Suppressor macrophage treated with lipopolysaccharide for 1 hour (primary cell): ENCODE results near the gene PFKFB4.

Experiments used
- DNase-seq, 3 donors: peaks; one replicate each; pipeline ENCODE4 v3.0.0-alpha.2; 2020 to 2022

PFKFB4 gene

GRCh38 chr3:48528048-48528447, 28.6 kb downstream of the PFKFB4 start:
- peak; percentile 39 to 54 (median 50) for DNase-seq

GRCh38 chr3:48524970-48525369, 31.6 kb downstream of the PFKFB4 start:
- no peak for DNase-seq

DNA sequence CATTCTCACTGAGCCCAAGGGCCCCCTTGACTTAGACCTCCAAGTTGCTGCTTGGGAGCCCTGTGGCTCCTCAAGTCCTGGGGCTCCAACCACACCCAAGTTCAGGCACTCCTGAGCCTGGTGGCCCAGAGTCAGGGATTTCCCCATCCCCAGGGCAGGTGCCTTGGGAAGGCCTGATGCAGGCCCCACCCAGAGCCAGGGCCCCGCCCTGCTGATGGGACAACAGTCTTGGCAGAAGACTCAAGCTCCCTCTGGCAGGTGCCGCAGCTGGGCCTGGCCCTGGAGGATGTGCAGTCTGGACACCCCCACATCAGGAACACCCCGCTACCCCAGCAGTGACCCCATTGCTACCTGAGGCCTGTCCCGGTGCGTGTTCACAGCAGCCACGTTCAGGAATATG, 35.0 kb downstream of the PFKFB4 start:
- no peak for DNase-seq

DNA sequence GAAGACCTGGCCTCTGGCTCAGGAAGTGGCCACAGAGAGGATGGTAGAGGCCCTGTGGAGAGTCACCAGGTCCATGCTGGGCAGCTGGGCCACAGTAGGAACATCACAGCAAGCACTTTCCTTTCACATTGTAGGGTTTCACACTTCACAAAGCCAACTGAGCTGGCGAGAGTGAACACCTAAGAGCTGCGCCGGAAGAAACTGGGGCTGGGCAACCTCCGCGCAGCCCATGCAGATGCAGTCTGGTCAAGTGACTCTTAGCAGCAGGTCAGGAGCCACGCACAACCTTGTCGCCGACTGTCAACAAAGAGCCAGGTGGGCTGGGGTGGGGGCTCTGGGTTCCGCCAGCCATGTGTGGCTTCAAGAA, 37.3 kb downstream of the PFKFB4 start:
- no peak for DNase-seq

DNA sequence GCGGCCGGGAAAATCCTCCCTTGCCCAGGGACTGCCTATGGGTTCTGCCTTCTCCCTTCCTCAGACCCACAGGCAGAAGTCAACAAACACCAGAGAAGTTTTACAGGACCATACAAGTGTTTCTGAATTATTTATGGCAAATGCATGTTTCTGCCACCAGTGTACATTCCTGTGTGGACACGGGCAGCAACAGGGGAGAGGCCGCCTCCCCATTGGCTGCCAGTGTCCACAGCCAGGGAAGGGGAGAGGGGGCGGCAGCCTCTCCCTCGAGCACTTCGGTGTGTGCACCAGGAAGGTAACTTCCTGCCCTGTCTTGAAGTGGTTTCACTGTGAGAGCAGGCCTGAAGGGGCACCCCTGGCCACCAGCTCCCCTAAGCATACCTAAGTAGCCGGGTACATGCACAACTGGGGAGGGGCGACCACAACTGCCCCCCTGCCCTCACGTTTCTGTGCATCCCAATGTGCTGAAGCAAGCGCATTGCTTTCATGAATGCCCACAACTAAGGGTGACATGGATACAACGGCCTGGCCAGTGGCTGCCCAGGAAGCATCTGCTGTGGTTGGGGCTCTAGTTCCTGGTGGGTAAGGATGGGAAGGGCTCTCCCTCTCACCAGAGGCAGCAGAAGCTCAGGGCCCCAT, 37.8 kb downstream of the PFKFB4 start:
- DNase-seq: no peak

DNA sequence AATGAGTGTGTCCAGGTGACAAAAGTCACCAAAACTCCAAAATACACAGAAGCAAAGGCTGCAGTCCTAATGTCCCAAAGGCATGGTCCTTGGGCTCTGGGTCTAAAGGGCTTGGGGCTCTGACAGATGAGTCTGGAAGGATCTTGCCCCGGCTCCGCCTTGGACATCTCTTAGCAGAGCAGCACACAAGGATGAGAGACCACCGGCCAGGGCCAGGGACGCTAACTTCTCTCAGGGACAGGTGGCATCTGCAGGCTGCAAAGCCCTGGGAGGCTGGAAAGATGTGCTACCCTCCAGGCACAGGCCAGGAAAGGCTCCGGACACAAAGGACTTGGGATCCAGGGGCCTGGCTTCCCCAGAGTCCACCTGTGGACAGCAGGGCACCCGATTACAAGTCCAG, 38.5 kb downstream of the PFKFB4 start:
- no peak for DNase-seq

- DNase-seq: no peak
These were observed 40.0 kb downstream of the PFKFB4 start for GRCh38 chr3:48516571-48516970.

DNA sequence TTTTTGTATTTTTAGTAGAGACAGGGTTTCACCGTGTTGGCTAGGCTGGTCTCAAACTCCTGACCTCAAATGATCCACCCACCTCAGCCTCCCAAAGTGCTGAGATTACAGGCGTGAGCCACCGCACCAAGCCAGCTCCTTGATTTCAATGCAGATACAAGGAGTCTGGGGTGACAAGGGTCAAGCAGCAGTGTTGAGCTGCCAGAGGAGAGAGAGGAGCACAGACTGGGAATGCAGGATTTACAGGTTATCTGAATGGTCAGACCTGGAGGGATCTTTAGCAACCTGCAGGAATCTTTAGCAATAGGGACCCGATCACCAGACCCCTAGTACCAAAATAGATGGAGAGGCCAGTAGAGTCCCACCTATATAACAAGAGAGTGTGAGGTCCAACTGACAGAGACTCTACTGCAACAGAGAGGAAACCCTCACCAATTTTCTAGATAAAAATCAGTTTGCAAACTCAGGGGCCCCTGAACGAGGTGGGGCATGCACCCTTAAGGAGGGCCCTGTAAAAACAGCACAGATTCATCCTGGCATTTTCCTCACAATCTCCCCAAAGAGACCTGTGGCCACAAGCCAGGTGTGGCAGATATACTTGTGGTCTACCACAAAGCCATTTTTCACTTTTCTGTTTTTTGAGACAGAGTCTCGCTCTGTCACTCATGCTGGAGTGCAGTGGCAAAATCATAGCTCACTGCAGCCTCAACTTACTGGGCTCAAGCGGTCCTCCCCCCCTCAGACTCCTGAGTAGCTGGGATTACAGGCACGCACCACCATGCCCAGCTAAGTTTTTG, 42.0 kb downstream of the PFKFB4 start:
- DNase-seq: no peak

GRCh38 chr3:48511551-48511950, 45.1 kb downstream of the PFKFB4 start:
- no peak for DNase-seq

DNA sequence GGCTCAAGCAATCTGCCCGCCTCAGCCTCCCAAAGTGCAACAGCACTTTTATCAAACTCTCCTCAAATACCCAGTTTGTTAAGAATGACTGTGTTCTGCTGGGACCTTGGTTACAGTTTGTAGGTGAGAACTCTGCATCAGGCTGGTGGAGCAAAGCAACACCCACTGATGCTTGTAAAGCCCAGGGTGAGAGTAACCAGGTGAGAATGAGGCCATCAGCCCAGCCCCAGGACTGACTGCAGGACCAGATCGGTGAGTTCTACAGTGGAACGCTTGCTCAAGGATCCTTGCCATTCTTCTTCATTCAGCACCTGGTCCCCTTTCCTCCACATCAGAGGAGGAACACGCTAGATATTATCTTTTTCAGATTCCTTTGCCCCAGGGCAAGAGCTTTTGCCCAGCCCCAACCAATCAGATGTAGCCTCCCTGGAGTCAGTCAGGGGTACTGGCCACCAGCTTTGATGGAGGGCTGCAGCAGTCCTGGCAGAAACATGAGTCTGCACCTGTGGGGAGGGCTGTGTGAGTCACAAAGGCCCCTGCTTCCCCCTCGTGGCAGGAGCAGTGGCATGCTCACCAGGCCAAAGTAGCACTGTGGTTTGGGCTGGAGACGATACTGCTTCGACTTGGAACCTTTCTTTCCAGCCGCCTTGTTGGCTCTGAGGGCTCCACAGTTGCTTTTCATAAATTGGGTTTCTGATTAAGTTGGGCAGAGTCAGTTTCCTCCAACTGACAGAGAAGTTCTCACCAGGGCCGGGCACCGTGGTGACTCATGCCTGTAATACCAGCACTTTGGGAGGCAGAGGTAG, 49.1 kb downstream of the PFKFB4 start:
- DNase-seq: peak; percentile 20 to 41 (median 35)

- DNase-seq: no peak
These were observed 50.6 kb downstream of the PFKFB4 start for GRCh38 chr3:48505968-48506504.

DNA sequence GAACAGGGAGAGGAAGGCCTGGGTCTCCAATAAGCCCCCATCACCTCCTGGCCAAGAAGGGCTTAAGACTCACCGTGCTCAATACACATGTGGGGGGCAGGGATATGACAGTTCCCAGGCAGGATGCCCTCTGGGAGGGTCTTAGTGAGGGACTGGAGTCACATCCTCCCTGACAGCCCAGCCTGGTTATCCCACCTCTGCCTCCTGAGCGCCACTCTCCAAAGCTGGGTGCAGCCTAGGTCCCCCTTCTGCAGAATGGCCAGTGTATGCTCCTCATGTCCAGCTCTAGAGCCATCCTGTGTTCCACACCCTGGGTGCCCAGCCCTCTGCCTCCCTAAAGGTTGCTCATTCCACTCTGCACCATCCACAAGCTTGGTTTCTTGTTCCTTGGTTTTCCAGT, 51.5 kb downstream of the PFKFB4 start:
- no peak for DNase-seq

DNA sequence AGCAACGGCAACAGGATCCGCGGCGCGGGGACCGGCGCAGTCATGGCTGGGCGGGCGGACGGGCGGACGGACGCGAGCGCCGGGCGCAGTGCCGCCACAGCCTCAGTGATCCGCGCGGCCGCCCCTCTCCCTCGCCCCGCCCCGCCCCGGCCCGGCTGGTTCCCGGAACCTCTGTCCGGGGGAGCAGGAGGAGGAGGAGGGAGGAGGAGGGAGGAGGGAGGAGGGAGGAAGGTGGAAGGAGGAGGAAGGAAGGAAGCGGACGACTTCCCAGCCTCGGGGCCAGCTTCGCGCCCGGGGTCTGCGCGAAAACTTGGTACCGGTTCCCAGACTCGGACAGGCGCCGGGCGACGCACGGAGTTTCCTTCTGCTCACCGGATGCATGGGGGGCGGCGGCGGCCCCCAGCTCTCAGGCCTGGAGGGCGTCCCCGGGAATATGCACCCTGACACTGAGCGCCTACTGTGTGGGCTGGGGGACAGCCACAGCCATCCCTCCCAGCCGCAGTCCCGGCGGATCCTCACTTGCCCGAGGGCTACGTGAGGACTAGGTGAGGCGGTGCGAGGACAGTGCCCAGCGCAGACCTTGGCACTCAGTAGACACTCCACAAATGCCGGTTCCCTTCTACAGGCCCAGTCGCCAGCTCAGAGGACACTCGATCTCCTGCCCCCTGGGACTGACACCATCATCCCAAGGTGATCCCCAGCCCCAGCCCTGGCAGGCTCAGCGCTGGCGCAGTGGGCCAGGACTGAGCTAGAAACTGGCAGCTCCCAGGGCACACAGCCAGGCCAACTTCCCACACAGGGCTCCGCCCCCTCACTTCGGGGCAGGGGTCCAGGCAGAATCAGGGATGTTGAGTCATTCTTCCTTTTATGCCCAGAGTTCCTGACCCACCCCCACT, 52.3 kb downstream of the PFKFB4 start, which contains the start of gene SHISA5:
SHISA5 (minus strand) TSS at position 124 of the 896 bp plus-strand sequence; CDS start at position 44, 80 bp downstream.
- peak; percentile 67 to 82 (median 67) for DNase-seq

DNA sequence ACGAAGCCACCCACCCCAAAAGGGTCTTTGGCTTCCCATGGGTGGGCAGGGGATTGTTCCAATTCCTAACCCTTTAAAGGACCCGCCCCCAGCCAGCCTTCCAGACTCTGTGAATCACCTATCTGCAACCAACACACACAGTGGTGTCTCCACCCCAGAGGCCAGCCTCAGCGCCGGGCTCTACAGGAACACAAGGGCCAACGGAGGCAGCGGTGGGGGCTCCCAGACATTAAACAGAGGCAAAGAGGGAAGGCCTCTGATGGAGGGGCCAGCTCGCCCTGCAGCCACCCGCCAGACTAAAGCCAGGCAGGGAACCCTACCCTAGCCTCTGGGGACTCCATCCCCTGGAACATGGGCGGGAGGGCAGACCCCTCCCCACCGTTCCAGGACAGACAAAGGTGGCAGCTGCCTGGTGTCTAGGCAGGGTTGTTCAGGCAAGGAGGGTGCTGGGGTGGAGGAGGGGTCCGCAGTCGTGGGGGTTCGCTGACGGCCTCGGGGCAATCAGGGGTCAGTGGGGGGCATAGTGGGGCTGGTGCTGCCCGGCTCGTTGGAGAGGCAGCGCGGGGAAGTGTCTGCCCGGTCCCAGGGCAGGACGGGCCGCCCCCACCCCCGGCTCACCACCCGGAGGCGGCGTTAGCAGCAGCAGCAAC, 53.1 kb downstream of the PFKFB4 start:
- peak in 2 of 3 donors; percentile 23 to 40 for DNase-seq

DNA sequence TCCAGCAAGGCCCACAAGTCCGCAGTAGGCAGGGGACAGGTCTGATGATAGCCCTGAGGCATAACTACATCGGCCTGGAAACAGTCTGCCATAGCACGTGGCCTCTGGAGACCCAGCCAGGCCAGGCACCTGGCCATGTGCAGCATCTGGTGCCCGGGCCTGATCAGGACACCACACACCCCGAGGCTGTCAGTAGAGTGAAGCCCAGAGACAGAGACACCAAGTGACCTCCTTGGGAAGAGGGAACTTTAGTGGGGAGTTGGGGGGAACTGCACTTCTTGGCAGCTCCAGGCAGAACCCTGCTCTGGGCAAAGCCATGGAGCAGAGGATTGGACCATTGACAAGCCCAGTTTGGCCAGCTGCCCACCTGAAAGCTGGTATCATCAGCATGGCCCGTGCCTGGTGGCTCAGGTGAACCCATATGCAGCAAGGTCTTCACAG, 53.9 kb downstream of the PFKFB4 start:
- DNase-seq: no peak

DNA sequence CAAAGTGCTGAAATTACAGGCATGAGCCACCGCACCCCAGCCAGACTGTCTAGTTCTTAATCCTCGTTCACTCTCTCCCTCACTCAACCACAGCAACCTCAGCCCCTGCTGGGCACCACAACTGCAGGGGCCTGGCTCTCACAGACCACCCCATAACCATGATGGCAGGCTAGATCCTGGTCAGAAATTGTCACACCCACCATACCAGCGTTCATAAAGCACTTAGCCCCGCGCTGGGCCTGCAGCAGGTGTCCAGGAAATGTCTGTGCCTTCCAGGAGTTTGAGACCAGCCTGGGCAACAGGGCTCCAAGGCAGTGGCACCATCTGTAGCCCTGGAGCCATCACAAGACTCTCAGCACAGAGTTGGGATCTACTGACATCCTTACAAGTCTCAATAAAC, 54.5 kb downstream of the PFKFB4 start:
- no peak for DNase-seq

GRCh38 chr3:48501196-48501595, 55.4 kb downstream of the PFKFB4 start:
- DNase-seq: no peak

DNA sequence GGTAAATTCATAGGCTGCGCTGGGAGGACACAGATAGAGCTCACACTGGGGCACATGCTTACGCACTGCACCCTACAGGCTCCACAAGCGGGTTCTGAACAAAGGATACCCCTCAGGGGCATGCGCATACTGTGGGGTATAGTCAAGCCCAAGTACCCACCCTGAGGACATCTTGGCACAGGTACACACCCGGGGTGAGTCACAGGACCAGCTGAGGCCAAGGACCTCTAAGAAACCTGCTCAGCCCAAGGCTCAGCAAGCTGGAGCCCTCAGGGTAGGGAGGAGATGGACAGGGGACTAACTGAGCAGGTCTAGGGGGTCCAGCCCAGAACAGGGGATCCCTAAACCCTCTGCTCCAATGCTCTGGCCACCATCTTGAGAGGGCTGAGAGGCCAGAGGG, 55.9 kb downstream of the PFKFB4 start:
- no peak for DNase-seq

- DNase-seq: no peak
These were observed 63.5 kb downstream of the PFKFB4 start for GRCh38 chr3:48493203-48493501.

GRCh38 chr3:48492461-48493202, 64.0 kb downstream of the PFKFB4 start:
- peak; percentile 24 to 66 (median 60) for DNase-seq

GRCh38 chr3:48486952-48487351, 69.7 kb downstream of the PFKFB4 start:
- DNase-seq: no peak
